IMR-90 (cell line): ENCODE data around the gene PLXNA4. TPM values are rescaled to one million over a fixed set of nuclear protein-coding genes. Genes with fewer than 3 reads are reported as not detected.

Experiments
- ATAC-seq: fragments of 200-7000 bp; cut with Tn5 transposase; 2 replicates; pipeline ENCODE4 v1.9.1; 2020; ENCODE audit warnings: low read depth, mild to moderate bottlenecking, moderate library complexity
- BruUV-seq: library from RNA; stranded (reverse); fragments of 400-500 nt; replicated peaks from 2 replicates; lab custom pipeline; 2021; lab: Mats Ljungman, UMichigan
- CTCF ChIA-PET: fragments of 300-600 bp; formaldehyde crosslinking; extraction: SDS; loops from one replicate; lab custom pipeline; 2021; ENCODE audit warnings: antibody characterized with exemption; lab: Yijun Ruan, JAX
- POLR2A ChIA-PET: fragments of 300-600 bp; sonication (Branson Sonifier 250); formaldehyde crosslinking; loops from one replicate; lab custom pipeline; 2022; ENCODE audit warnings: antibody characterized with exemption; ENCODE audit not compliant: unreplicated experiment; lab: Charles Lee
- DNase-seq: peaks from one replicate; pipeline ENCODE4 v3.0.0; 2013
- H2AFZ ChIP-seq: replicated peaks from 2 replicates; pipeline ENCODE3; 2013; ENCODE audit warnings: low read length, mild to moderate bottlenecking; ENCODE audit not compliant: poor library complexity
- H2AK5ac ChIP-seq: 2 replicates; pipeline ENCODE4 v1.6.1; 2013; ENCODE audit warnings: low read depth, low read length, inconsistent platforms
- H2AK9ac ChIP-seq: replicated peaks from 2 replicates; pipeline ENCODE3; 2013; ENCODE audit warnings: mild to moderate bottlenecking, low read depth, low read length, moderate library complexity; ENCODE audit not compliant: poor library complexity
- H2BK120ac ChIP-seq: 2 replicates; pipeline ENCODE4 v1.6.1; 2013; ENCODE audit warnings: low read depth, low read length, inconsistent platforms
- H2BK15ac ChIP-seq: 3 replicates; pipeline ENCODE4 v1.6.1; 2013; ENCODE audit warnings: low read depth, low read length, inconsistent platforms
- H2BK20ac ChIP-seq: 2 replicates; pipeline ENCODE4 v1.6.1; 2013; ENCODE audit warnings: low read depth, mild to moderate bottlenecking, inconsistent platforms, low read length, moderate library complexity
- H2BK5ac ChIP-seq: 2 replicates; pipeline ENCODE4 v1.6.1; 2013; ENCODE audit warnings: mild to moderate bottlenecking, low read depth, low read length, inconsistent platforms; ENCODE audit not compliant: poor library complexity, severe bottlenecking
- H3K14ac ChIP-seq: replicated peaks from 2 replicates; pipeline ENCODE4 v1.6.1; 2013; ENCODE audit warnings: low read depth, low read length, inconsistent platforms
- H3K18ac ChIP-seq: 2 replicates; pipeline ENCODE4 v1.6.1; 2013; ENCODE audit warnings: low read depth, low read length, control low read depth
- H3K23ac ChIP-seq: 2 replicates; pipeline ENCODE4 v1.6.1; 2013; ENCODE audit warnings: low read depth, low read length, inconsistent platforms
- H3K27ac ChIP-seq: 2 replicates; pipeline ENCODE4 v1.5.1; 2013; ENCODE audit warnings: mild to moderate bottlenecking, control low read depth, low read length; ENCODE audit not compliant: insufficient read depth
- H3K27me3 ChIP-seq: 2 replicates; pipeline ENCODE4 v1.6.1; 2013; ENCODE audit warnings: low read length; ENCODE audit not compliant: control insufficient read depth, insufficient read depth
- H3K36me3 ChIP-seq: 2 replicates; pipeline ENCODE4 v1.6.1; 2013; ENCODE audit warnings: low read length, mixed read lengths; ENCODE audit not compliant: control insufficient read depth, insufficient read depth
- H3K4ac ChIP-seq: 2 replicates; pipeline ENCODE4 v1.6.1; 2013; ENCODE audit warnings: low read depth, low read length, inconsistent platforms
- H3K4me1 ChIP-seq: 2 replicates; pipeline ENCODE4 v1.6.1; 2013; ENCODE audit warnings: low read length, mixed read lengths; ENCODE audit not compliant: control insufficient read depth, insufficient read depth
- H3K4me2 ChIP-seq: 2 replicates; pipeline ENCODE4 v1.6.1; 2013; ENCODE audit warnings: low read depth, mild to moderate bottlenecking, control low read depth, low read length, moderate library complexity
- H3K4me3 ChIP-seq: 2 replicates; pipeline ENCODE4 v1.5.1; 2013; ENCODE audit warnings: low read depth, mild to moderate bottlenecking, control low read depth, low read length, moderate library complexity; ENCODE audit not compliant: insufficient read depth
- H3K56ac ChIP-seq: 2 replicates; pipeline ENCODE4 v1.6.1; 2013; ENCODE audit warnings: low read length, inconsistent platforms; ENCODE audit not compliant: insufficient read depth; ENCODE audit errors: extremely low read depth
- H3K79me1 ChIP-seq, 2 experiments: 2 replicates each; pipeline ENCODE4 v1.6.1; 2013; ENCODE audit warnings: low read length in 2 of 2, inconsistent platforms in 1 of 2, low read depth in 1 of 2
- H3K9ac ChIP-seq: 2 replicates; pipeline ENCODE4 v1.6.1; 2013; ENCODE audit warnings: low read depth, low read length, control low read depth
- H3K9me1 ChIP-seq: 2 replicates; pipeline ENCODE4 v1.6.1; 2013; ENCODE audit warnings: low read length, inconsistent platforms; ENCODE audit not compliant: insufficient read depth
- H3K9me3 ChIP-seq: 2 replicates; pipeline ENCODE4 v1.6.1; 2013; ENCODE audit warnings: low read length; ENCODE audit not compliant: control insufficient read depth, insufficient read depth
- H4K20me1 ChIP-seq: 2 replicates; pipeline ENCODE4 v1.6.1; 2013; ENCODE audit warnings: low read length, inconsistent platforms; ENCODE audit not compliant: insufficient read depth
- H4K5ac ChIP-seq: 2 replicates; pipeline ENCODE4 v1.6.1; 2013; ENCODE audit warnings: mild to moderate bottlenecking, low read depth, low read length, control low read depth
- H4K8ac ChIP-seq, 2 experiments: 2 replicates each; pipeline ENCODE4 v1.6.1; 2013; ENCODE audit warnings: low read depth in 2 of 2, low read length in 2 of 2, control low read depth in 1 of 2, inconsistent platforms in 1 of 2
- H4K91ac ChIP-seq: 2 replicates; pipeline ENCODE4 v1.6.1; 2013; ENCODE audit warnings: low read depth, low read length, inconsistent platforms; ENCODE audit not compliant: insufficient read depth
- CHD1 ChIP-seq: IDR thresholded peaks from 2 replicates; pipeline ENCODE4 v1.6.1; 2012; ENCODE audit warnings: low read depth, low read length, improper control_type of control experiment
- MAFK ChIP-seq: IDR thresholded peaks from 2 replicates; pipeline ENCODE4 v1.6.1; 2012; ENCODE audit warnings: low read depth, low read length, improper control_type of control experiment
- NFE2L2 ChIP-seq: fragments of 150-350 bp; IDR thresholded peaks from 2 replicates; pipeline ENCODE4 v1.6.1; 2016; ENCODE audit warnings: low read depth, mild to moderate bottlenecking, low read length
- WGBS, 2 experiments: methylation state at CpG; one replicate each; pipeline versions ENCODE4 v1.1.5 to v1.1.7; 2013; ENCODE audit warnings: missing lambda C conversion rate in 2 of 2; ENCODE audit not compliant: insufficient read length in 1 of 2; ENCODE audit errors: extremely low coverage in 2 of 2; 5-methylcytosine and 5-hydroxymethylcytosine counted together
- dilution Hi-C: fragments of 300-500 bp; cut with HindIII; formaldehyde crosslinking; loops from one replicate; pipeline ENCODE4 v1.14.3; 2018; ENCODE audit warnings: low sequenced_read_pairs; ENCODE audit not compliant: unreplicated experiment
- in situ Hi-C: fragments of 300-500 bp; cut with MboI; formaldehyde crosslinking; loops from 3 replicates; pipeline ENCODE4 v1.14.3; 2019; ENCODE audit warnings: low sequenced_read_pairs, inconsistent platforms, mixed read lengths
- intact Hi-C: fragments of 100-400 bp; cut with micrococcal nuclease; formaldehyde crosslinking; loops from 2 replicates; pipeline ENCODE4 v1.10.0; 2022
- polyA plus RNA-seq, 3 experiments: library from polyadenylated mRNA; depleted of rRNA; stranded (reverse); fragments of >200 nt; gene quantifications; 2 replicates each; pipeline ENCODE4 v1.2.3, GENCODE V29; 2012; ENCODE audit warnings: low replicate concordance in 1 of 3
- total RNA-seq: library from RNA; depleted of rRNA; stranded (reverse); fragments of >200 nt; gene quantifications from 2 replicates; pipeline ENCODE4 v1.2.3, GENCODE V29; 2012

Gene PLXNA4
- total and polyA plus RNA-seq, 2 of the 4 experiments (the other 2 are of a cell fraction) = under 0.01 TPM

DNA sequence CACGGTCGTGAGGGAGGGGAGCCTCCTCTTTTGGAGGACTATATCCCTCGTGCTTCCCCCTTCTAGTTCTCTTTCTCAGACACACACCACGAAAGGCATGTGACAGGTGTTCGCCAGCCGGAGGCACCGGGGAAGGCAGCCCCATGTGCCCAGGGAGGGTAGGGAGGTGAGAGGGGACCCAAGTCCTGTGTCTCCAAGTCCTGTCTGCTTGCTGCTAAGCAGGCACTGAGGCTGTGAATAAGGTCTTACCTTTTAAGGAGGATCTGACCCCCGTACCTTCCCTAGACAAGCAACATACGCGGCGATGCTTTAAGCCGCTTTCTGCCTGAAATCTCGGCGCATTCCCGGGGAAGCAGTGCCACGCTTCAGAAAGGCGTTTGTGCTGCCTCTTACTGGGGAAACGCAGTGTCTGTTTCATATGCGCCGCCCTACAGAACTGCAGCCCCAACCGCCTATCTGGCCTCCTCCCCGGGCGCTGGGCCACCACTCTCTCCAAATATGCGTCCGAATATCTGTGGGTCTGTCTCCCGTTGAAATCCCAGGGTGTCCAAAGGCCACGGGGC is 770 bp downstream of the PLXNA4 start:
- Histone ChIP-seq H2BK120ac (no peak overlapping the region), H4K91ac (no peak overlapping the region), H4K8ac (no peak overlapping the region), H4K5ac (no peak overlapping the region), H2BK20ac (no peak overlapping the region), H3K9me3 (no peaks in the 10 kb centered on the region), H3K18ac (no peak overlapping the region), H3K4me1 (0 out of 2 replicates have a peak, but pooled peaks cover 2% of the 10 kb centered on the region), H3K27ac (no peak overlapping the region), H3K23ac (no peak overlapping the region), H3K36me3 (no peaks in the 10 kb centered on the region), H3K9me1 (no peaks in the 10 kb centered on the region), H3K27me3 (peaks cover 55% of the 10 kb centered on the region), H3K14ac (no peak overlapping the region), H3K4me2 (no peak overlapping the region; the same call in 1 of the 2 replicates), H4K20me1 (no peaks in the 10 kb centered on the region), H3K4ac (no peak overlapping the region), H2AFZ (no peak overlapping the region), H2AK5ac (no peak overlapping the region), H3K56ac (no peak overlapping the region), H3K9ac (no peak overlapping the region), H2AK9ac (no peak overlapping the region), H3K79me1 (no peaks in the 10 kb centered on the region), H2BK5ac (no peak overlapping the region), H2BK15ac (no peak overlapping the region), H3K4me3 (no peak overlapping the region)
- intact Hi-C loops = no loop called here
- ATAC-seq = peak; percentile 46
- no peak for TF ChIP-seq MAFK
- TF ChIP-seq NFE2L2 = no peak
- TF ChIP-seq CHD1 = no peak
- in situ Hi-C loops = loop anchor here (10.0 to 25.0 kb wide), 2 partner anchors 251 to 613 kb away; no protein-coding TSS in a partner anchor
- BruUV-seq = no TSS peak
- peak; percentile 18 for DNase-seq
- CTCF ChIA-PET = no interaction called here
- POLR2A ChIA-PET = no interaction called here
- dilution Hi-C loops = no loop called here
- 0% methylated on average over 11 of the region's 27 CpGs; no CpG with 5 or more reads in 1 of the 2 experiments for WGBS, 2 experiments
